Osteocyte (in vitro differentiated cells): ENCODE measurements around the gene ZIC3. TPM values are rescaled to one million over a fixed set of nuclear protein-coding genes. Genes with fewer than 3 reads are reported as not detected.

Experiments used
- DNase-seq: peaks from one replicate; pipeline ENCODE4 v3.0.0; 2021; ENCODE audit warnings: mixed read lengths; ENCODE audit not compliant: unreplicated experiment; ENCODE audit errors: extremely low spot score
- H3K27ac Mint-ChIP-seq: one replicate; pipeline ENCODE4 v1.8.0; 2021; ENCODE audit warnings: mild to moderate bottlenecking, mixed read lengths; ENCODE audit not compliant: unreplicated experiment
- H3K27me3 Mint-ChIP-seq: one replicate; pipeline ENCODE4 v1.8.0; 2021; ENCODE audit warnings: mixed read lengths; ENCODE audit not compliant: unreplicated experiment
- H3K36me3 Mint-ChIP-seq: one replicate; pipeline ENCODE4 v1.8.0; 2021; ENCODE audit warnings: mixed read lengths; ENCODE audit not compliant: unreplicated experiment
- H3K4me1 Mint-ChIP-seq: one replicate; pipeline ENCODE4 v1.8.0; 2021; ENCODE audit warnings: mixed read lengths; ENCODE audit not compliant: unreplicated experiment
- H3K4me3 Mint-ChIP-seq: one replicate; pipeline ENCODE4 v1.8.0; 2021; ENCODE audit warnings: mild to moderate bottlenecking, moderate library complexity, mixed read lengths; ENCODE audit not compliant: unreplicated experiment
- H3K9me3 Mint-ChIP-seq: one replicate; pipeline ENCODE4 v1.8.0; 2021; ENCODE audit warnings: mixed read lengths; ENCODE audit not compliant: unreplicated experiment
- CTCF ChIP-seq: fragments of 200-600 bp; sonication (generic); IDR thresholded peaks from 2 replicates; pipeline ENCODE4 v1.5.0; 2021; ENCODE audit warnings: antibody characterized with exemption, mild to moderate bottlenecking, moderate library complexity
- total RNA-seq: library from RNA; stranded (reverse); gene quantifications from 2 replicates; pipeline ENCODE4 v1.2.1, GENCODE V29; 2021

The ZIC3 gene
- total RNA-seq, 1 donor from 2014 or later = 0.16 TPM

- peaks cover 8% of the 10 kb centered on the region for H3K4me1 Mint-ChIP-seq
- no peak for TF ChIP-seq CTCF
- H3K9me3 Mint-ChIP-seq = peaks cover 18% of the 10 kb centered on the region
- H3K27me3 Mint-ChIP-seq = peaks cover 48% of the 10 kb centered on the region
- H3K4me3 Mint-ChIP-seq = no peak overlapping the region
- DNase-seq = no peak
- no peak overlapping the region for H3K27ac Mint-ChIP-seq
- peaks cover 1% of the 10 kb centered on the region for H3K36me3 Mint-ChIP-seq
These were observed 3.0 kb downstream of the ZIC3 start for GRCh38 chrX:137568741-137569469.

- Mint-ChIP-seq H3K27me3 (peaks cover 48% of the 10 kb centered on the region), H3K4me1 (peaks cover 8% of the 10 kb centered on the region), H3K9me3 (peaks cover 18% of the 10 kb centered on the region), H3K36me3 (peaks cover 1% of the 10 kb centered on the region), H3K4me3 (no peak overlapping the region), H3K27ac (no peak overlapping the region)
- no peak for TF ChIP-seq CTCF
- no peak for DNase-seq
These were observed 3.6 kb downstream of the ZIC3 start for GRCh38 chrX:137569470-137569891.

- DNase-seq = no peak
- Mint-ChIP-seq H3K27me3 (peaks cover 35% of the 10 kb centered on the region), H3K4me1 (peaks cover 3% of the 10 kb centered on the region), H3K4me3 (no peak overlapping the region), H3K9me3 (peaks cover 12% of the 10 kb centered on the region), H3K27ac (no peak overlapping the region), H3K36me3 (no peaks in the 10 kb centered on the region)
- TF ChIP-seq CTCF = no peak
These were observed 7.6 kb downstream of the ZIC3 start for GRCh38 chrX:137573324-137574101.

- Mint-ChIP-seq H3K27ac (no peak overlapping the region), H3K9me3 (peaks cover 13% of the 10 kb centered on the region), H3K27me3 (peaks cover 30% of the 10 kb centered on the region), H3K36me3 (no peaks in the 10 kb centered on the region), H3K4me3 (no peak overlapping the region), H3K4me1 (no peaks in the 10 kb centered on the region)
- DNase-seq = no peak
- TF ChIP-seq CTCF = no peak
These were observed 8.3 kb downstream of the ZIC3 start for GRCh38 chrX:137574102-137574783.
